Measurements from ENCODE around the gene LGR6. TPM values are rescaled to one million over a fixed set of nuclear protein-coding genes. Genes with fewer than 3 reads are reported as not detected.
"Not testable (repeated sequence)": the region's sequence is repeated elsewhere in the genome, so short reads cannot be mapped to it uniquely, and the experiment has no call there.

LGR6 gene
- total RNA-seq, 1 experiment from 2014 or later = 0.26 TPM

DNA sequence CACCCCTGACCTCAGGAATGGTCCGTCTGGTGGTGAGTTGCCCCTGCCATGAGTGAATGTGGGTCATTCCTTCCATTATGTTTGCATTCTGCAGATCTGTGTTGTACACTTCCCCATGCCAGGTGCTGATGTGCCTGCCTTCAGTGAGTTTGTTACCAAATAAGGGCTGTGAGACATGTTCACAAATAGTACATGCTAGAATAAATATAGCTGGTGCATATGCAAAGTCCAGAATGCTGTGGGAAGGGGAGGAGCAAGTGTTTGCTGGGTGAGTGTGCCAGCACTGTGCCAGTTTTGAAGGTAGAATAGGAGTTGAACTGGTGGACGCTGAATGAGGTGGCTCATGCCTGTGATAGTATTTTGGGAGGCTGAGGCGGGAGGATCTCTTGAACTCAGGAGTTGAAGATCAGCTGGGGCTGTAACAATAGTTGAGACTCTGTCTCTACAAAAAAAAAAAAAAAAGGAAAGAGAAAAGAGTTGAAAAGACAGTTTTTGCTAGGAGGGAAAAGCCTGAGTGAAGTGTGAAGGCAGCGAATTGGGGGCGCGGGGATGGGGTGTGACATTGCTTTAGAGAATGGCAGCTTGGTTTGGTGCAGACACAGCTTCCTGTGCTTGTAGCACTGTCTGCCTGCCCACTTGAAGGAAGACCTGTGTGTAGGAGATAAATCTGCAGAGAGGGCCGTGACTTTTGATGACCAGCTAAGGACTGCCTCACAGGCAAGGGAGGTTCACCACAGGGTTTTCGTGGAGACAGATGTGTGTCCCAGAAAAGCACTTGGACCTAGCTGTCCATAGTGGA lies 61.1 kb downstream of the LGR6 start:
- H3F3A ChIP-seq (ENCODE audit: low read length, unreplicated experiment) = no peaks in the 10 kb centered on the region
- no TSS peak for BruUV-seq (replicated peaks)
- H4K20me1 ChIP-seq (ENCODE audit: low read length) = no peaks in the 10 kb centered on the region
- no peaks in the 10 kb centered on the region for H3K27me3 ChIP-seq (ENCODE audit: low read length)
- POLR2A ChIA-PET (ENCODE audit: unreplicated experiment) = interaction anchor here (0.6 kb wide), 1 partner anchor 87 kb away, joined by 3 read pairs; no protein-coding TSS in a partner anchor
- no peaks in the 10 kb centered on the region for H3K9me2 ChIP-seq (replicated peaks; ENCODE audit: low read length)
- no peaks in the 10 kb centered on the region for H3K36me3 ChIP-seq (ENCODE audit: low read depth, low read length)
- no peaks in the 10 kb centered on the region for H3K9me3 ChIP-seq (ENCODE audit: low read length)
- no peak overlapping the region for H3K9ac ChIP-seq (ENCODE audit: low read length)
- intact Hi-C loops (cut with micrococcal nuclease) = no loop called here
- H3K4me1 ChIP-seq (ENCODE audit: insufficient read depth, low read length) = 0 out of 2 replicates have a peak, but pooled peaks cover 8% of the 10 kb centered on the region
- H3K4me2 ChIP-seq (ENCODE audit: low read length) = no peak overlapping the region
- CTCF ChIA-PET = no interaction called here
- ATAC-seq (peak; percentile 24), DNase-seq (peak; percentile 62)
- H3K27ac ChIP-seq (ENCODE audit: low read length) = no peak overlapping the region
- no peak overlapping the region for H2AFZ ChIP-seq (ENCODE audit: low read length)
- H3K79me2 ChIP-seq (ENCODE audit: low read length) = no peaks in the 10 kb centered on the region
- H3K4me3 ChIP-seq (ENCODE audit: low read length) = no peak overlapping the region
- no peak for TF ChIP-seq EZH2phosphoT487 (IDR thresholded peaks at IDR 0.05; ENCODE audit: borderline replicate concordance, low read length)
- TF ChIP-seq EZH2 (IDR thresholded peaks at IDR 0.05; ENCODE audit: low read length, unreplicated experiment) = no peak
- TF ChIP-seq, protein P1, sequence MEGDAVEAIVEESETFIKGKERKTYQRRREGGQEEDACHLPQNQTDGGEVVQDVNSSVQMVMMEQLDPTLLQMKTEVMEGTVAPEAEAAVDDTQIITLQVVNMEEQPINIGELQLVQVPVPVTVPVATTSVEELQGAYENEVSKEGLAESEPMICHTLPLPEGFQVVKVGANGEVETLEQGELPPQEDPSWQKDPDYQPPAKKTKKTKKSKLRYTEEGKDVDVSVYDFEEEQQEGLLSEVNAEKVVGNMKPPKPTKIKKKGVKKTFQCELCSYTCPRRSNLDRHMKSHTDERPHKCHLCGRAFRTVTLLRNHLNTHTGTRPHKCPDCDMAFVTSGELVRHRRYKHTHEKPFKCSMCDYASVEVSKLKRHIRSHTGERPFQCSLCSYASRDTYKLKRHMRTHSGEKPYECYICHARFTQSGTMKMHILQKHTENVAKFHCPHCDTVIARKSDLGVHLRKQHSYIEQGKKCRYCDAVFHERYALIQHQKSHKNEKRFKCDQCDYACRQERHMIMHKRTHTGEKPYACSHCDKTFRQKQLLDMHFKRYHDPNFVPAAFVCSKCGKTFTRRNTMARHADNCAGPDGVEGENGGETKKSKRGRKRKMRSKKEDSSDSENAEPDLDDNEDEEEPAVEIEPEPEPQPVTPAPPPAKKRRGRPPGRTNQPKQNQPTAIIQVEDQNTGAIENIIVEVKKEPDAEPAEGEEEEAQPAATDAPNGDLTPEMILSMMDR (conservative IDR thresholded peaks at IDR 0.05; ENCODE audit: low read depth, low read length) = no peak

DNA sequence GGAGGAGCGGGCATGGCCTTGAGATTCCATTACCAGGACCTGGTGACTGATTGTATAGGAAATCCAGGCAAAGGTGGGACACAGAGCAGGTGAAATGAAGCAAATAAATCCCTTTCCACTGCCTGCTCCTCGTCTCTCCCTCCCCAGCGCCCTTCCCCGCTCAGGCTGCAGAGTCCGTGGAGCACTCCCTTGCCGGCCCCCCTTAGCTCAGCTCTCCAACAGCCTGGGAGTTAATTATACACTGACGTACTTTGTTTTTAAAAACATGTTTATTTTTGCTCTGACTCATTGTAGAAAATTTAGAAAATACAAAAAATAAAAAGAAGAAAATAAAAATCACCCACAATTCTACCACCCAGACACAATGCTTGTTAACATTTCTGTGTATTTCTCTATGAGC lies 61.7 kb downstream of the LGR6 start:
- H3K9ac ChIP-seq (ENCODE audit: low read length) = no peak overlapping the region
- H3K27me3 ChIP-seq (ENCODE audit: low read length) = no peaks in the 10 kb centered on the region
- 0 out of 2 replicates have a peak, but pooled peaks cover 8% of the 10 kb centered on the region for H3K4me1 ChIP-seq (ENCODE audit: insufficient read depth, low read length)
- no peak overlapping the region for H3K4me3 ChIP-seq (ENCODE audit: low read length)
- intact Hi-C loops (cut with micrococcal nuclease) = no loop called here
- H3F3A ChIP-seq (ENCODE audit: low read length, unreplicated experiment) = no peaks in the 10 kb centered on the region
- BruUV-seq (replicated peaks) = no TSS peak
- H3K4me2 ChIP-seq (ENCODE audit: low read length) = no peak overlapping the region
- H3K9me2 ChIP-seq (replicated peaks; ENCODE audit: low read length) = no peaks in the 10 kb centered on the region
- ChIA-PET POLR2A (ENCODE audit: unreplicated experiment) (no interaction called here), CTCF (no interaction called here)
- no peak overlapping the region for H2AFZ ChIP-seq (ENCODE audit: low read length)
- no peak overlapping the region for H3K27ac ChIP-seq (ENCODE audit: low read length)
- H3K9me3 ChIP-seq (ENCODE audit: low read length) = no peaks in the 10 kb centered on the region
- H3K79me2 ChIP-seq (ENCODE audit: low read length) = no peaks in the 10 kb centered on the region
- H3K36me3 ChIP-seq (ENCODE audit: low read depth, low read length) = no peaks in the 10 kb centered on the region
- TF ChIP-seq EZH2 (IDR thresholded peaks at IDR 0.05; ENCODE audit: low read length, unreplicated experiment) = no peak
- TF ChIP-seq, protein P1 (conservative IDR thresholded peaks at IDR 0.05; ENCODE audit: low read depth, low read length) = no peak
- TF ChIP-seq EZH2phosphoT487 (IDR thresholded peaks at IDR 0.05; ENCODE audit: borderline replicate concordance, low read length) = no peak
- no peaks in the 10 kb centered on the region for H4K20me1 ChIP-seq (ENCODE audit: low read length)
- no peak for DNase-seq
- ATAC-seq = no peak

DNA sequence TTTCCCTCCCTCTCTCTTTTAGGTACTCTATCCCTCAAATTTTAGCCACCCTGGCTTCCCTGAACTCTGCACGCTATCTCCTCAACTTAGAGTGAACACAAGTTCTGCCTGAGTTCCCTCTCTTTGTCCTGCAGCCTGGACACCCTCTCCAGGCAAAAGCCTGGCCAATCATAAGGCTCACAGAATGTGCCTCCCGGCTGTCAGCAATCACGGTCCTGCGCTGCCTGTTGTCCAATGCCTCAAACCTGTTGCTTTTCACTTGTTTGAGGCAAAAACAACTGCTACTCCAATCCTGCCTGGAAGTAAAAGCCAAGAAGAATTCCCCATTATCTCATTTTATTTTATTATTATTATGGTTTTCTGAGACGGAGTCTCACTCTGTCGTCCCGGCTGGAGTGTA lies 66.1 kb downstream of the LGR6 start:
- ChIA-PET POLR2A (ENCODE audit: unreplicated experiment) (no interaction called here), CTCF (no interaction called here)
- Histone ChIP-seq H3K4me1 (ENCODE audit: insufficient read depth, low read length) (0 out of 2 replicates have a peak, but pooled peaks cover under 1% of the 10 kb centered on the region), H3K4me2 (ENCODE audit: low read length) (no peak overlapping the region), H3K9me3 (ENCODE audit: low read length) (no peaks in the 10 kb centered on the region), H3F3A (ENCODE audit: low read length, unreplicated experiment) (no peaks in the 10 kb centered on the region), H4K20me1 (ENCODE audit: low read length) (no peaks in the 10 kb centered on the region), H3K36me3 (ENCODE audit: low read depth, low read length) (no peaks in the 10 kb centered on the region), H3K27ac (ENCODE audit: low read length) (no peak overlapping the region), H3K9ac (ENCODE audit: low read length) (no peak overlapping the region), H3K79me2 (ENCODE audit: low read length) (no peaks in the 10 kb centered on the region), H2AFZ (ENCODE audit: low read length) (no peak overlapping the region), H3K9me2 (replicated peaks; ENCODE audit: low read length) (no peaks in the 10 kb centered on the region), H3K27me3 (ENCODE audit: low read length) (no peaks in the 10 kb centered on the region), H3K4me3 (ENCODE audit: low read length) (no peak overlapping the region)
- intact Hi-C loops (cut with micrococcal nuclease) = no loop called here
- DNase-seq (no peak), ATAC-seq (no peak)
- no peak for TF ChIP-seq EZH2 (IDR thresholded peaks at IDR 0.05; ENCODE audit: low read length, unreplicated experiment)
- no TSS peak for BruUV-seq (replicated peaks)

DNA sequence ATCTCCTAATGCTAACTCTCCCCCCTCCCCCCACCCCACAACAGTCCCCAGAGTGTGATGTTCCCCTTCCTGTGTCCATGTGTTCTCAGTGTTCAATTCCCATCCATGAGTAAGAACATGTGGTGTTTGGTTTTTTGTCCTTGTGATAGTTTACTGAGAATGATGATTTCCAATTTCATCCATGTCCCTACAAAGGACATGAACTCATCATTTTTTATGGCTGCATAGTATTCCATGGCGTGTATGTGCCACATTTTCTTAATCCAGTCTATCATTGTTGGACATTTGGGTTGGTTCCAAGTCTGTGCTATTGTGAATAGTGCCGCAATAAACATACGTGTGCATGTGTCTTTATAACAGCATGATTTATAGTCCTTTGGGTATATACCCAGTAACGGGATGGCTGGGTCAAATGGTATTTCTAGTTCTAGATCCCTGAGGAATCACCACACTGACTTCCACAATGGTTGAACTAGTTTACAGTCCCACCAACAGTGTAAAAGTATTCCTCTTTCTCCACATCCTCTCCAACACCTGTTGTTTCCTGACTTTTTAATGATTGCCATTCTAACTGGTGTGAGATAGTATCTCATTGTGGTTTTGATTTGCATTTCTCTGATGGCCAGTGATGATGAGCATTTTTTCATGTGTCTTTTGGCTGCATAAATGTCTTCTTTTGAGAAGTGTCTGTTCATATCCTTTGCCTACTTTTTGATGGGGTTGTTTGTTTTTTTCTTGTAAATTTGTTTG lies 67.8 kb downstream of the LGR6 start:
- H3K9me2 ChIP-seq (replicated peaks; ENCODE audit: low read length); H3K4me3 ChIP-seq (ENCODE audit: low read length); DNase-seq; ATAC-seq; H3K9me3 ChIP-seq (ENCODE audit: low read length); H3K27me3 ChIP-seq (ENCODE audit: low read length); H3K4me1 ChIP-seq (ENCODE audit: insufficient read depth, low read length); H3K4me2 ChIP-seq (ENCODE audit: low read length); BruUV-seq (replicated peaks); H3K79me2 ChIP-seq (ENCODE audit: low read length); H2AFZ ChIP-seq (ENCODE audit: low read length); intact Hi-C loops (cut with micrococcal nuclease); H3K27ac ChIP-seq (ENCODE audit: low read length); POLR2A ChIA-PET (ENCODE audit: unreplicated experiment); H3F3A ChIP-seq (ENCODE audit: low read length, unreplicated experiment); H3K9ac ChIP-seq (ENCODE audit: low read length); H4K20me1 ChIP-seq (ENCODE audit: low read length); CTCF ChIA-PET; H3K36me3 ChIP-seq (ENCODE audit: low read depth, low read length): not testable (repeated sequence)

Measured in PC-3 (cell line).